GM12891 (cell line): ENCODE measurements around the gene UNK.

Experiments used
- POLR2A ChIP-seq: IDR thresholded peaks from 2 replicates; pipeline ENCODE4 v1.6.1; 2011; ENCODE audit warnings: low read depth, low read length, control low read depth
- POLR2AphosphoS5 ChIP-seq: IDR thresholded peaks from 2 replicates; pipeline ENCODE4 v1.6.1; 2011; ENCODE audit warnings: low read depth, low read length, control low read depth
- SPI1 ChIP-seq: IDR thresholded peaks from 2 replicates; pipeline ENCODE4 v1.6.1; 2011; ENCODE audit warnings: low read depth, low read length, control low read depth
- TAF1 ChIP-seq: IDR thresholded peaks from 2 replicates; pipeline ENCODE4 v1.6.1; 2011; ENCODE audit warnings: low read depth, low read length, control low read depth

- TF ChIP-seq POLR2A (no peak), POLR2AphosphoS5 (no peak), TAF1 (no peak), SPI1 (no peak)
These were observed 43.4 kb downstream of the UNK start for GRCh38 chr17:75828076-75828400.
